ENCODE measurements around the gene KCP.

The KCP gene

DNA sequence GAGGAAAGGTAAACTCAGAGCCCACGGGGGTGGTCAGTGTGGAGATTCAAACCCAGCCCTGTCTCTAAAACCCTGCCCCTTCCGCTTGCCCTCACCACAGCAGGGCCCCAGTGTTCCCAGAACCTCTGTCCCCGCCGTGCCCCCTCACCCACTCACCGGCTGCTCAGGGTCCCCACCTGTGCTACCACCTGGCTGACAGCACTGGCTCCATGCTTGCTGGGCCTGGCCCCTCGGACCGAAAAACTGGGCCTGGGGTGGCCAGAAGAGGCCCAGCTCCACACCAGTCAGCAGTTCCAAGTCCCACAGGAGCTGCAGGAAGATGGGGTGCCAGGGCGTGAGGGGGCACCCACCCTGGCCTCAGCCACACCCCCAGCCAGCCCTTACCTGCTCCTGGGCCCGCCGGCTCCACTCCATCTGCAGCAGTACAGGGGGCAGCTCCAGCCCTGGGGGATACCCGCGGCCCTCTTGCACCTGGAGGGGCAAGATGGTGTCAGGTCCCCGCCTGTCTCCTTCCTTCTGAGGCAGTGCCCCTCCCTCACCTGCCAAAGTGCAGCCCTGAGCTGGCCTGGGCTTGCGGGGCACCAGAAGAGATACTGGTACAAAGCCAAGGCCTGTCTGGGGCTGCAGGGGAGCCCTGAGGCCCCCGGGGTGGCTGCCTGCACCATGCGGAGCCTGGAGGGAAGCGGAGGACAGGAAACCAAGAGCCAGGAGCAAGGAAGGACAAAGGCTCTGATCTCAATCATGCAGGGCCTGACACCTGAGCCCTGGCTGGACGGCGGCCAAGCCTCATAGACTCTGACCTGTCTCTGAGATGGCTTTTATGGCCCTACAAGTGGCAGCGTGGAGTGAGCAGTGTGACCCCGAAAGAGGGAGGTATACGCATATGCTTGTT, 36.1 kb downstream of the KCP start:
- no peak for DNase-seq (ENCODE audit: low read depth)

- DNase-seq (ENCODE audit: low read depth), result no peak
Observed at GRCh38 chr7:128873234-128873633, 37.3 kb downstream of the KCP start.

GRCh38 chr7:128872394-128872824, 38.1 kb downstream of the KCP start:
- DNase-seq (ENCODE audit: low read depth), result no peak

DNA sequence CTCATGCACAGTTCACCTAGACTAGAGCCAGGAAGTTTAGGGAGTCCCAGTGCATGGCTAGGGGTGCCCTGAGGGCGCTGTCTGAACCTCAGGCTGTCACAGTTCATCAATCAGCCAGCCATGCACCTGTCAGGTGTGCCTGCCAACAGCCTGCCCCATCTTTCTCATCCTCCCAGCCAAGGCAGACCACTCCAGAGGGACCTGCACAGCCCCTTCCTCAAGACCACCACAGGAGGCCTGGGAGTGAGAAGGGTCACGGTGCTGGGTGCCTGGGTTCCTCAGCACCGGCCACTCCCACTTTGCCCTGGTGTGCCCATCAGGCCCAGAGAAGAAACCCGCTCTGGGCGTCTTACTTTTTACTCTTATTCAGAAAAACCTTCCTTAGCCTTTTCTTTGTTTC, 39.5 kb downstream of the KCP start:
- no peak for DNase-seq (ENCODE audit: low read depth)

DNA sequence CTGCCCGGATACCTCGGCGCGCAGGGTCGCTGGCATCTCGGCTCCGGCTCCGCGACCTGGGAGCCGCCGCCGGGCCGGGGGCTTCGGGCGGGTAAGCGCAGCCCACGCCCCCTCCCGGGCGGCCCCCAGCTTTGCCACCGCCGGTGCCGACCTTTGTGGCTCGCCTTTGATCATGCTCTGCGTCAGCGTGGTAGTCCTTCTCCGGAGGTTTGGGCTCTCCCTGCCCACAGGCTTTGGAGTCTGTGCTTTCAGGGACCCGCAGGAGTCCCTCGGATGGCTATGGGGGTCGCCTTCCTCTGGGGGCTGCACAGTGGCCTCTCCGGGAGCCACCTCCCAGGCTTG, 40.6 kb downstream of the KCP start:
- DNase-seq (ENCODE audit: low read depth), result no peak

DNA sequence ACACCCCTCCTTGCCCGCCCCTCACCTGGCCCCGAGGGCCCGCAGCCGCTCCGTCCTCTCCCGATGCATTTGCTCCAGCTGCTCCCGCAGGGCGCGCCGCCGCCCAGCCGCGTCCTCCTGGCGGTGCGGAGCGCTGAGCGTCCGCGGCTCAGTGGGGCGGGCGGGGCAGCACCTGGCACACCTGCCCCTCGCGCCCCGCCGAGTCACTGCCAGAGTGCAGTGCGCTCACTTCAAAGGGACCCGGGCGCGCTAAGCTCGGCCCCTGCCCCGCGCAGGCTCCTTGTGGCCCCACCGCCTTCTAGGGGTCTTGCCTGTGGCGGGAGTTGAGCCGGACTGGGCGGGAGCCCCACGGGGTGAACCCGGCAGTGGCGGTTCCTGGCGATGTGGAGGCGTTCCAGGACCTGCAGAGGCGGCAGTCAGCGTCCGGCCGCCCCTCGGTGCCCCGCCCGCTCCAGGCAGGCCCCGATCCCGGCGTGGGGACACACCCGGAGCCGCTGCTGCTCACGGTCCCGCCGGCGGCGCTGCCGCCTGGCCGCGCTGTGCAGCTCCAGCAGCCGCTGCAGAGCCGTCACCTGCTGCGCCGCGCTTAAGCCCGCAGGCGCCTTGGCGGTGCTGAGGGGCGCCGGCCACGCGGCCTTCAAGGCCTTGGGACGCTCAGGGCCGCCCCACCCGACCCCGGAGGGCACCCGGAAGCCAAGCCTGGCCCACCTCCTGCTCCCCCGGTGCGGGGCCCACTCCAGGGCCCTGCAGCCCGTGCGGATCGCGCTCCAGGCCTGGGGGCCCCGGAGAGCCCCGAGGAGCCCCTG, 41.2 kb downstream of the KCP start:
- no peak for DNase-seq (ENCODE audit: low read depth)

DNA sequence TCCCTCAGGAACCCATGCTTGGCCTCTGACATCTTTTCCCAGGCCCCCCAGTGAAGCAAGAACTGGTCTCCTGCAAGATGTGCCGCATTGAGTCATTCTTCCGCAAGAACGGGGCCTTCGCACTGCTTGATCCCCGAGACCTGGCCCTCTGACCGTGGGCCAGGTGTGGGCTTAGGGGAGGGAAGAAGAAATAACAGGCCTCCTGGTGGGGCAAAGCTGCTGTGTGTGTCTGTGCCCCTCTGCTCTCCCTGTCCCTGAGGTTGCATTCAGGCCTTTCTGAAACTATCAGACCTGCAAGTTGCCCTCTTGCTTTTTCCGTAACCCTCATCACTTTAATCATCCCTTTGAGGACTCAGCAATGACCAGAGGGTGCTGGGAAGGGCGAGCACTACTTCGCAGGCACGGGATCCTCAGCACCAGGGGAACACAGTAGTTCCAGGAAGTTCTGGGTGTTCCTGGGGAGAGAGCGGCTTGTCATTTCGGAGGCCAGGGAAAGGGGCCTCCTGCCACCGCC, 41.8 kb downstream of the KCP start:
- no peak for DNase-seq (ENCODE audit: low read depth)

GRCh38 chr7:128867842-128868623, 42.5 kb downstream of the KCP start:
- no peak for DNase-seq (ENCODE audit: low read depth)

DNA sequence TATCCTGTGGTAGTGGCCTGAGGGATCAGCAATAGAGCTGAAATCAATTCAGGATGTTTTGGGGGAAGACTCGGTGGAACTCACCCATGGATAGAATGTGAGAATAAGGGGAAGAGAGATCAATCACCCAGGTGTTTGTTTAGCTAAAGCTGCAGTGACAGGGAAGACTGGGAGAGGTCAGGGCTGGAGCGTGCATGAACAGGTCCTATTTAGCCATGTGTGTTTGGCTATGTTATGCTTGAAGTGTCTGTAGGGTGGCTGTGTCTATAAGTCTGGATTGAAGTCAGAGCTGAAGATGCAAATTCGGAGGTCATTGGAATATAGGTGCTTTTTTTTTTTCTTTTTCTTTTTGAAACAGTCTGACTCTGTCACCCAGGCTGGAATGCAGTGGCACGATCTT, 43.3 kb downstream of the KCP start:
- DNase-seq (ENCODE audit: low read depth), result no peak

GRCh38 chr7:128865996-128866877, 44.3 kb downstream of the KCP start:
- no peak for DNase-seq (ENCODE audit: low read depth)

DNA sequence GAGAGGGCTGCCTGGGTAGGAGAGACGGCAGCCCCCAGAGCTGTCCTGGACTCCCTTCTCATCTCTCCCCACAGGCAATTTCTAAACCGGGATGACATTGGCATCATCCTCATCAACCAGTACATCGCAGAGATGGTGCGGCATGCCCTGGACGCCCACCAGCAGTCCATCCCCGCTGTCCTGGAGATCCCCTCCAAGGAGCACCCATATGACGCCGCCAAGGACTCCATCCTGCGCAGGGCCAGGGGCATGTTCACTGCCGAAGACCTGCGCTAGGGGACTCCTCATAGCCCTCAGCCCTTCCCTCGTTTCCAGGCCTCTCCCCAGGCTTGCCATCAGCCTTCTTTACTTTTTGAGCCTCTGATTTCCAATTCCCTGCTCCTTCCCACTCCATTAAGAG, 45.2 kb downstream of the KCP start:
- no peak for DNase-seq (ENCODE audit: low read depth)

DNA sequence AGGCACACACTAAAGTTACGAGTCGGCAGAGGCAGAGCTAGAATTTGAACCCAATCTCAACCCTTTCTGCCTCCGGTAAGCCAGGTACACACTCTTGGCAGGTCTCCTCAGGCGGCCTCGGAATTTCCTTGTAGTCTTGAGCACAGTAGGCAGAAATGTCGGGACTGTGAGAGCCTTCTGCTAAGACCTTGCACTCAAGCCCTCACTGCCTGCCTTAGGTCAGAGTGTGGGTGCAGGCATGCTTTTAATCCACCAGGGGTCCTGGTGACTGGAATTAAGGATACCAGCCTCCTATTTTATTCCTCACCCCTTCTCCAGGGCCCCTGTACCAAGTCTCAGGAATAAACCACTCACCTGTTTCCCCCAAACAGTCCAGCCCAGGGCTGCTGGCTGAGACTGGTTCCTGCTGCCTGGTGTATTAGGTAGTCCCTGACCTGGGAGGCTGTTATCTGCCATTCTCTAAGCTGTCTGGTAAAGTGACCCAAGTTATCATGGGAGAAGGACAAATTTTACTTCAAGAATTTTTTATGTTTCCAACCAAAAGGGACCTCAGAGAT, 47.0 kb downstream of the KCP start:
- DNase-seq (ENCODE audit: low read depth), result peak; percentile 56

- peak; percentile 92 for DNase-seq (ENCODE audit: low read depth)
Observed at GRCh38 chr7:128862571-128863432, 47.7 kb downstream of the KCP start, which contains the start of gene ATP6V1F. ATP6V1F (plus strand) TSS chr7:128862856; CDS start chr7:128862905, 49 bp downstream.

- DNase-seq (ENCODE audit: low read depth), result no peak
Observed at GRCh38 chr7:128861957-128862570, 48.4 kb downstream of the KCP start.

- no peak for DNase-seq (ENCODE audit: low read depth)
Observed at GRCh38 chr7:128860158-128861073, 50.1 kb downstream of the KCP start.

DNA sequence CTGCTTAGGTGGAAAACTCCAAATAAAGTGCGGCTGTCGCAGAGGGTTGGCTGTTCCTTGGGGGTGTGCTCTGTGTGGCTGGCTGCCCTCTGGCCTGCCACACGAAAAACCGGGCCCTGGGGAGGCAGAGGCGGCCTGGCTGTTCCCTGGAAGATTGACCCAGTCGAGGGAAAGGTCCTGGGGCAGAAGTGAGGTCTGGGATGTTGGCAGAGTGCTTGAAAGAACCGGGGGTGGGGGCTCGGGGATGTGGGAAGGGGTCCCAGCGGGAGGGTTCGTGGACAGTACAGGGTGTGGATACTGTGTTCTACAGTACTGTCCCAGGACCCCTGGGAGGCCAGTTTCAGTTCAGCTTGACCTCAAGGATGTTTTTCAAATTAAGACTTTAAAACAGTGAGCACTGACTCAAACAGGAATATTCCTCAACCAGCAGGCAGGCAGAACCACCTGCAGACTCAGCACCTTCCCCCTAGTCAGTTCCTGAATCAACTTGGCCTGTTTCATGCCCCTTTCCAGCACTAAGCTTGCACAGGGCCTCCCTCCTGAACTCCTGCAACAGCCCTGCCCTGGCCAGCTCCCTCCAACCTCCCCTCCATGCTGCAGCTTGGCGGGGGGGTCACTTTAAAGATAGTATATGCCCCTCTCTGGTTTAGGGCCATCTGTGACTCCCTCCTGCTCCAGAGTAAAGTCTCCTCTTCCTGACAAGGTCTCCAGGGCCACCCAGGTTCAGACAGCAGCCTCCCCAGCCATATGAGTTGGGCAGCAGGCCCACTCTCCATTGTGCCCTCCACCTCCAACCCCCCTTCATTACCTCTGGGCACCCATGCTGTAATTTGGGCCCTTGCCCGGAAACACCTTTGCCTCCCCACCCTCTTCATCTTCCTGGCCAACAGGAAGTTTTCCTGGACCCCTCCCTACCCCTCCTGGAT, 51.0 kb downstream of the KCP start:
- DNase-seq (ENCODE audit: low read depth), result no peak
